NCI-H1694 treated with DMSO at 0.1 percent for 48 hours (cell line): Measurements from ENCODE around the gene FBXL12.
"Not testable (repeated sequence)": the region's sequence is repeated elsewhere in the genome, so short reads cannot be mapped to it uniquely, and the experiment has no call there.

ENCODE experiments used
- DNase-seq: peaks from one replicate; lab custom pipeline; 2025; lab: John Stamatoyannopoulos, UW

FBXL12 gene

DNA sequence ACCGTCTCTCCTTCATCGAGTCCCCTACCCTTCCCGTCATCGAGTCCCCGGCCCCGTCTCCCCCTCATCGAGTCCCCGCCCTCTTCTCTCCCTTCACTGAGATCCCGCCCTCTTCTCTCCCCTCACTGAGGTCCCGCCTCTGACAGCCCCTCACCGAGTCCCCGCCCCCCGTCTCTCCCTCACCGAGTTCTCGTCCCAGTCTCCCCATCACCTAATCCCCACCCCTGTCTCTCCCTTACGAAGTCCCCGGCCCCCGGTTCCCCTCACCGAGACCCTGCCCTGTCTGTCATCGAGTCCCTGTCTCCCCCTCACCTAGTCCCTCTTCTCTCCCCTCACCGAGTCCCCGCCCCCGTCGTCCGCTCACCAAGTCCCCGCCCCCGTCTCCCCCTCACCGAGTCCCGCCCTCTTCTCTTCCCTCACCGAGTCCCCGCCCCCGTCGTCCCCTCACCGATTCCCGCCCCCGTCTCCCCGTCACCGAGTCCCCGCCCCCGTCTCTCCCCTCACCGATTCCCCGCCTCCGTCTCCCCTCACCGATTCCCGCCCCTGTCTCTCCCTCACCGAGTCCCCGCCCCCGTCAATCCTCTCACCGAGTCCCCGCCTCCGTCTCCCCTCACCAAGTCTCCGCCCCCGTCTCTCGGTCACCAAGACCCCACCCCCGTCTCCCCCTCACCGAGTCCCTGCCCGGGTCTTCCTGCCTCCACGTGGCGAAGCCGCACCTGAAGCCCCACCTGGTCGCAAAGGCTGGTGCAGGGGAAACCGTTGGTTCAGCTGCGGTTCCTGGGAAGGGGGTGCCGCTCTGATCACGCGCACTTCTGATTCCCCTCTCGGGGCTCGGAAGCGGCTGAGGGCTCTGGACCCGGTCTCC lies 26.4 kb downstream of the FBXL12 start:
- peak; percentile 9 for DNase-seq

DNA sequence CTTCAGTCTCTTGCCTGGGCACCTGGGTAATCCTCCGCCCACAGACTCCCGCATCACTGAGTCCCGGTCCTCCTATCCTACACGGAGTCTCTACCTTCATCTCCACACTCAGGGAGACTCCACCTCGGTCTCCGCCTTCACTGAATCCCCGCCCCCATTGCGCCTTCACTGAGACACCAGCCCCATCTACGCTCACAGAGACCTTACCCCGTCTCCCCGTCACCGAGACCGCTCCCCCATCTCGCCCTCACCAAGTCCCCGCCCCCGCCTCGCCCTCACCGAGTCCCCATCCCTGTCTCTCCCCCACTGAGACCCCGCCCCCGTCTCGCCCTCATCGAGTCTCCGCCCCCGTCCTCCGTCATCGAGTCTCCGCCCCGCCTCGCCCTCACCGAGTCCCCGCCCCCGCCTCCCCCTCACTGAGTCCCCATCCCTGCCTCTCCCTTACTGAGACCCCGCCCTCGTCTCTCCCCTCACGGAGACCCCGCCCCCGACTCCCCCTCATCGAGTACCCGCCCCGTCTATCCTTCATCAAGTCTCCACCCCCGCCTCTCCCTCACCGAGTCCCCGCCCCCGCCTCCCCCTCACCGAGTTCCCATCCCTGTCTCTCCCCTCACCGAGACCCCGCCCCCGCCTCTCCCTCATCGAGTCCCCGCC lies 27.2 kb downstream of the FBXL12 start:
- no peak for DNase-seq

DNA sequence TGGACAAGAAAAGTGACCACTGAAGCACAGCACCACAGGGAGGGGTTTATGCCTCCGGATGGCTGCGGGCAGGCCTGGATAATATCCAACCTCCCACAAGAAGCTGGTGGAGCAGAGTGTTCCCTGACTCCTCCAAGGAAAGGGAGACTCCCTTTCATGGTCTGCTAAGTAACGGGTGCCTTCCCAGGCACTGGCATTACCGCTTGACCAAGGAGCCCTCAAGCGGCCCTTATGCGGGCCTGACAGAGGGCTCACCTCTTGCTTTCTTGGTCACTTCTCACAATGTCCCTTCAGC lies 27.9 kb downstream of the FBXL12 start:
- not testable (repeated sequence) for DNase-seq

DNA sequence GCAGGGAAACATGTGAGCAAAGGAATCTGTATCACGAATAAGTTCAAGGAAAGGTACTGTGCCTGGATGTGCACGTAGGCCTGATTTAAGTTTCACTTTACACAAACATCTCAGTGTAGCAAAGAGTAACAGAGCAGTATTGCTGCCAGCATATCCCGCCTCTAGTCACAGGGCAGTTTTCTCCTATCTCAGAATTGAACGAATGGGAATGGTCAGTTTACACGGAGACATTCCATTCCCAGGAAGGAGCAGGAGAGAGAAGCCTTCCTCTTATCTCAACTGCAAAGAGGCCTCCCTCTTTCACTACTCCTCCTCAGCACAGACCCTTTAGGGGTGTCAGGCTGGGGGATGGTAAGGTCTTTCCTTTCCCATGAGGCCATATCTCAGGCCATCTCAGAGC lies 29.3 kb downstream of the FBXL12 start:
- not testable (repeated sequence) for DNase-seq

DNA sequence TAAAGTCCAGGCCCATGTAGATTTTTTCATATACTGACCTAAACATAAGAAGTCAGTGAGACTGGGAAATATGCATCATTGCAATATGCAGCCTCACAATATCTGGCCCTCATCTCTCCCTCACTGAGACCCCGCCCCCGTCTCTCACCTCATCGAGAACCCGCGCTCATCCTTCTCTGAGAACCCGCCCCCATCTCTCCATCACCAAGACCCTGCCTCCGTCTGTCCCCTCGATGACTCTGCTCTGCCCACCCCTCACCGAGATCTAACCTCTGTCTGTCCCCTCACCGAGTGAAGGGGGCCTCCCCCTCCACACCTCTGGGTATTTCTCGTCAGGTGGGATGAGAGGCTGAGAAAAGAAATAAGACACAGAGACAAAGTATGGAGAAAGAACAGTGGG lies 29.8 kb downstream of the FBXL12 start:
- no peak for DNase-seq

DNA sequence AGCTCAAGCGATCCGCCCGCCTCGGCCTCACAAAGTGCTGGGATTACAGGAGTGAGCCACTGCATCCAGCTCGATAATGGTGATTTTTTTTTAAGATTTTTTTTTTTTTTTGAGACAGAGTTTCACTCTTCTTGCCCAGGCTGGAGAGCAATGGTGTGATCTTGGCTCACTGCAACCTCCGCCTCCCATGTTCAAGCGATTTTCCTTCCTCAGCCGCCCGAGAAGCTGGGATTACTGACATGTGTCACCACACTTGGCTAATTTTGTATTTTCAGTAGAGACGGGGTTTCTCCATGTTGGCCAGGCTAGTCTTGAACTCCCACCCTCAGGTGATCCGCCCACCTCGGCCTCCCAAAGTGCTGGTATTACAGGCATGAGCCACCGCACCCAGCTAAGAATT lies 30.3 kb downstream of the FBXL12 start:
- DNase-seq: not testable (repeated sequence)

DNA sequence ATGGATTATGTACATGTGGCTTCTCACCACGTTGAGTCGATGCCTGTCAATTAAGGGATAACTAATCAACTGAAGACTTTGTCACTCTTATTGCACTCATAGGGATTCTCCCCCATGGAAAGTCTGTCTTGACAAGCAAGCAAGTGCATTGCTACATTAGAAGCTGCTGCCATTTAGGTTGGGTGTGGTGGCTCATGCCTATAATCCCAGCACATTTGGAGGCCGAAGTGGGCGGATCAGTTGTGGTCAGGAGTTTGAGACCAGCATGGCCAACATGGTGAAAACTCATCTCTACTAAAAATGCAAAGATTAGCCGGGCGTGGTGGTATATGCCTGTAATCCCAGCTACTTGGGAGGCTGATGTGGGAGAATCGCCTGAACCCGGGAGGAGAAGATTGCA lies 32.1 kb downstream of the FBXL12 start:
- no peak for DNase-seq

DNA sequence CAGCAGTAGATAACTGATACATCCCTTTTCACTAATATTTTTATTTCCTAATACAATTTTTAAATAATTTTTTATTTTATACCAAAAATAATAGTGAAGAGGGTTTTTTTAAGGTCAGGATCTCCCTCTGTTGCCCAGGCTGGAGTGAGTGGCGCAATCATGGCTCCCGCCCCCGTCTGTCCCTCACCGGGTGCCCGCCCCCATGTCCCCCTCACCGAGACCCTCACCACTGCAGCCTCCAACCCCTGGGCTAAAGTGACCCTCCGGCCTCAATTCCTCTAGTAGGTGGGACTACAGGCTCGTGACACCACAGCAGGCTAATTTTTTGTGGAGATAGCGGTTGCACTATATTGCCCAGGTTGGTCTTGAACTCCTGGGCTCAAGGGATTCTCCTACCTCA lies 32.5 kb downstream of the FBXL12 start:
- no peak for DNase-seq

DNA sequence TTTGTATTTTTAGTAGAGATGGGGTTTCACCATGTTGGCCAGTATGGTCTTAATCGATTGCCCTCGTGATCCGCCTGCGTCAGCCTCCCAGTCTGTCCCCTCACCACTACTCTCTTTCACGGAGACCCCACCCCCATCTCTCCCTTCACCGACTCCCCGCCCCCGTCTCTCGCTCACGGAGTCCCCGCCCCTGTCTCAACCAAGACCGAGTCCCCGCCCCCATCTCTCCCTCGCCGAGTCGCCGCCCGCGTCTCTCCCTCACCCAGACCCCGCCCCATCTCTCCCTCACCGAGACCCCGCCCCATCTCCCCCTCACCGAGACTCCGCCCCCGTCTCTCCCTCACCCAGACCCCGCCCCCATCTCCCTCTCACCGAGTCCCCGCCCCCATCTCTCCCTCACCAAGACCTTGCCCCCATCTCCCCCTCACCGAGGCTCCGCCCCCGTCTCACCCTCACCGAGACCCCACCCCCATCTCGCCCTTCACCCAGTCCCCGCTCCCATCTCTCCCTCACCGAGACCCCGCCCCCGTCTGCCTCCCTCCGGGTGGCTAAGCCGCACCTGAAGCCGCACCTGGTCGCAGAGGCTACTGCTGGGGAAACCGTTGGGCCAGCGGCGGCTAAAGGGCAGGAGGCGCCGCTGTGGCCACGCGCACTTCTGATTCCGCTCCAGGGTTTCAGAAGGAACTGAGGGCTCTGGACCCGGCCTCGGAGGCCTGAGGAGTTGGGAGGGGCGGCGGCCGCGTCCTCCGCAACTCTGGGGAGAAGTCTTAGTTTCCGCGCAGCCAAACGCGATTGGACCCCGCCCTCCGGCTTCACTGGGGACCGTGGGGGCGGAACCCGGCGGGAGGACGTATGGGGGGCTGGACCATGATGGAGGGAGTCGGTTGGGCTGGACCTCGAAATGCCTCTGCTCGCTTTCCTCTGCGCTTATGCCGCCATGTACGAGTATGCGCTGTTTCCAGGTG lies 33.2 kb downstream of the FBXL12 start:
- DNase-seq: no peak

DNA sequence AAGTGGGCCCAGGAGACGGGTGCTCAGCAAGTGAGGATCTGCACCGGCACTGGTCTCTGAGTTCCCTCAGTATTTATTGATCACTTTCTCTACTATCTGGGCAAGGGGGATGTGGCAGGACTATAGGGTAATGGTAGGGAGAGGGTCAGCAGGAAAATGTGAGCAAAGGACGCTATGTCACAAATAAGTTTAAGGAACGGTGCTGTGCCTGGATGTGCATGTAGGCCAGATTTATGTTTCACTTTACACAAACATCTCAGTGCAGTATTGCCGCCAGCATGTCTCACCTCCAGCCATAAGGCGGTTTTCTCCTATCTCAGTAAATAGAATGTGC lies 34.7 kb downstream of the FBXL12 start:
- not testable (repeated sequence) for DNase-seq

DNA sequence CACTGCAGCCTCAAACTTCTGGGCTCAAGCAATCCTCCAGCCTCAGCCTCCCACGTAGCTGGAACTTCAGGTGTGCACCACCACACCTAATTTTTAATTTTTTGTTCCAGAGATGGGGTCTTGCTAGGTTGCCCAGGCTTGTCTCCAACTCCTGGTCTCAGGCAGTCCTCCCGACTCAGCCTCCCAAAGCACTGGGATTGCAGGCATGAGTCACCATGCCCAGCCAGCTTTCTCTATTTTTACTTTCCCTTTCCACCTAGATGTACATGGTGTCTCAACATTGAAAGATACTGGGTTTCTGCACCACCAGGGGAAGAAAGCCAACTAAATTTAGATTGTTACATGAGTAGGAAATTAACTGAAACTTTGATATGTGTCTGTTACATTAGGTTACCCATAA lies 36.5 kb downstream of the FBXL12 start:
- DNase-seq: no peak

DNA sequence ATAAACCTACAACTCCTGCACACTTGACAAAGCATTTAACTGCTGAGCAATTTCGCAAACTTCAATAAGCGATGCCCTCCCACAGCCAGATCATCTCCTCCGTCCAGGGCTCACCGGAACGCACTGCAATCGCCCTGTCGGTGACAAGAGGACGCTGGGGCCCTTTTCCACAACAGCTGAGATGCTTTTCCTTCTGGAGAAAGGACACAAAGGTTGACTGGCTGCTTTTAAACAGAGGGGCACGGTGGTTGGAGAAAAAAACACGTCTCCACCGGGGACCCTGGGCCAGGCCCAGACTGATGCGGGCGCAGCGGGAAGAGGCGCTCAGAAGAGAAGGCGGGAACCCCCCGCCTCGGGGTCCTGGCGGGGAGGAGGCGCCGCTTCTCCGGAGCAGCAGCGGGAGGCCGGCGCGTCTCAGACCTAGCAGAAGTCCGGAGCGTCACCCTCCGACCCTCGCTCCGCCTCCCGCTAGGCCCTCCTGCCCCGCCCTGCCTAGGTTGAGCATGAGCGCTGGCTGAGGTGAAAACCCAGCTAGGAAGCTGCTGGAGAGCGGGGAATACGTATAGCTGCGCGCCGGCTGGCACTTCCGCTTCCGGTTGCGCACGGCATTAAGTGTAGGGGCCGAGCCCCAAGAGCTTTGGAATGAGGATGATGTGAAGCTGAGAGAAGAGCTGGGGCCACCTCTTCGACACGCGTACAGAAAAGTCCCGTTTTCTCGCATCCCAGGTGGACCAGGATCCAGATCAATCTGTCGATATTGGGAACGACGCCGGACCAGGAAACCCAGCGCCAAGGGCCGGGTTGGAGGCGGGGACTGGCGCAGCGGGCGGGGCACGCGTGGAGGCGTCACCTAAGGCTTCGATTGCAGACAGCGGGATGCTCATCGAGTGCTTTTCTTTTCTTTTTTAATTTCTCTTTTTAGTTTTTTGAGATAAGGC lies 50.4 kb downstream of the FBXL12 start, which contains the start of gene ZNF846:
Gene ZNF846 (minus strand): TSS at position 564 of the 938 bp plus-strand sequence. CDS start 3,788 bp downstream, outside the sequence.
- peak; percentile 71 for DNase-seq
